Measurements from ENCODE around the gene SP9.
A peak's percentile ranks its signal among the peaks of the same experiment; 100 is the strongest.

SP9 gene

GRCh38 chr2:174335988-174336500 is 1.3 kb downstream of the SP9 start:
- no peaks in the 10 kb centered on the region for H3K79me2 ChIP-seq (ENCODE audit: insufficient read depth, low read length)
- no peaks in the 10 kb centered on the region for H3K9me3 ChIP-seq (ENCODE audit: low read length)
- no peaks in the 10 kb centered on the region for H3K9me2 ChIP-seq (ENCODE audit: low read depth, low read length)
- H3K4me1 ChIP-seq (ENCODE audit: insufficient read depth, low read length, severe bottlenecking), result peaks cover 52% of the 10 kb centered on the region
- H3K4me3 ChIP-seq (ENCODE audit: low read depth, low read length, poor library complexity, severe bottlenecking), result peak overlapping the region; percentile 63
- H2AFZ ChIP-seq (ENCODE audit: low read length), result no peak overlapping the region
- peak overlapping the region; percentile 80 for H3K4me2 ChIP-seq (ENCODE audit: low read length)
- no peak overlapping the region for H3K9ac ChIP-seq (ENCODE audit: low read length)
- no peaks in the 10 kb centered on the region for H3K36me3 ChIP-seq (ENCODE audit: insufficient read depth, low read length)
- 0 out of 2 replicates have a peak, but pooled peaks cover 3% of the 10 kb centered on the region for H3F3A ChIP-seq (ENCODE audit: insufficient read depth, low read length)
- no peak overlapping the region for H3K27ac ChIP-seq (ENCODE audit: low read depth, low read length, poor library complexity, severe bottlenecking)
- no peaks in the 10 kb centered on the region for H4K20me1 ChIP-seq (ENCODE audit: insufficient read depth, low read length)
- H3K27me3 ChIP-seq (ENCODE audit: insufficient read depth, low read length), result 0 out of 2 replicates have a peak, but pooled peaks cover 4% of the 10 kb centered on the region
- TF ChIP-seq CTCF (IDR thresholded peaks at IDR 0.05; ENCODE audit: low read length) (no peak), EZH2 (IDR thresholded peaks at IDR 0.05; ENCODE audit: borderline replicate concordance, low read length) (no peak)

- Histone ChIP-seq H3K9me2 (ENCODE audit: low read depth, low read length) (no peaks in the 10 kb centered on the region), H4K20me1 (ENCODE audit: insufficient read depth, low read length) (no peaks in the 10 kb centered on the region), H3K4me2 (ENCODE audit: low read length) (peak overlapping the region; percentile 80), H3K9ac (ENCODE audit: low read length) (peak overlapping the region; percentile 58; the same call in 1 of the 2 replicates), H3K27me3 (ENCODE audit: insufficient read depth, low read length) (no peaks in the 10 kb centered on the region), H3K4me3 (ENCODE audit: low read depth, low read length, poor library complexity, severe bottlenecking) (peak overlapping the region; percentile 63), H3F3A (ENCODE audit: insufficient read depth, low read length) (0 out of 2 replicates have a peak, but pooled peaks cover 3% of the 10 kb centered on the region), H3K9me3 (ENCODE audit: low read length) (no peaks in the 10 kb centered on the region), H3K79me2 (ENCODE audit: insufficient read depth, low read length) (no peaks in the 10 kb centered on the region), H3K27ac (ENCODE audit: low read depth, low read length, poor library complexity, severe bottlenecking) (no peak overlapping the region), H3K4me1 (ENCODE audit: insufficient read depth, low read length, severe bottlenecking) (peaks cover 58% of the 10 kb centered on the region), H3K36me3 (ENCODE audit: insufficient read depth, low read length) (no peaks in the 10 kb centered on the region), H2AFZ (ENCODE audit: low read length) (no peak overlapping the region)
- TF ChIP-seq CTCF (IDR thresholded peaks at IDR 0.05; ENCODE audit: low read length) (peak; percentile 60), EZH2 (IDR thresholded peaks at IDR 0.05; ENCODE audit: borderline replicate concordance, low read length) (no peak)
Observed at GRCh38 chr2:174336501-174337336, 2.0 kb downstream of the SP9 start.

GRCh38 chr2:174337337-174338146 is 2.8 kb downstream of the SP9 start:
- peak overlapping the region; percentile 58 for H3K9ac ChIP-seq (ENCODE audit: low read length)
- H3K9me2 ChIP-seq (ENCODE audit: low read depth, low read length), result no peaks in the 10 kb centered on the region
- peaks cover 60% of the 10 kb centered on the region for H3K4me1 ChIP-seq (ENCODE audit: insufficient read depth, low read length, severe bottlenecking)
- no peaks in the 10 kb centered on the region for H3K36me3 ChIP-seq (ENCODE audit: insufficient read depth, low read length)
- peak overlapping the region; percentile 63 for H3K4me3 ChIP-seq (ENCODE audit: low read depth, low read length, poor library complexity, severe bottlenecking)
- H3K4me2 ChIP-seq (ENCODE audit: low read length), result peak overlapping the region; percentile 80
- no peak for TF ChIP-seq CTCF (IDR thresholded peaks at IDR 0.05; ENCODE audit: low read length)
- no peak for TF ChIP-seq EZH2 (IDR thresholded peaks at IDR 0.05; ENCODE audit: borderline replicate concordance, low read length)
- no peaks in the 10 kb centered on the region for H3K27me3 ChIP-seq (ENCODE audit: insufficient read depth, low read length)
- H3K79me2 ChIP-seq (ENCODE audit: insufficient read depth, low read length), result no peaks in the 10 kb centered on the region
- no peaks in the 10 kb centered on the region for H3K9me3 ChIP-seq (ENCODE audit: low read length)
- no peak overlapping the region for H2AFZ ChIP-seq (ENCODE audit: low read length)
- no peak overlapping the region for H3K27ac ChIP-seq (ENCODE audit: low read depth, low read length, poor library complexity, severe bottlenecking)
- no peaks in the 10 kb centered on the region for H3F3A ChIP-seq (ENCODE audit: insufficient read depth, low read length)
- no peaks in the 10 kb centered on the region for H4K20me1 ChIP-seq (ENCODE audit: insufficient read depth, low read length)
